A172 (cell line): ENCODE measurements around the gene ZNF90. TPM values are rescaled to one million over a fixed set of nuclear protein-coding genes. Genes with fewer than 3 reads are reported as not detected.
A peak's percentile ranks its signal among the peaks of the same experiment; 100 is the strongest.
"Not testable (repeated sequence)": the region's sequence is repeated elsewhere in the genome, so short reads cannot be mapped to it uniquely, and the experiment has no call there.

Experiments used
- DNase-seq: peaks from one replicate; pipeline ENCODE4 v3.0.0-alpha.2; 2015; ENCODE audit warnings: low spot score
- total RNA-seq: library from RNA; depleted of rRNA; stranded (reverse); fragments of >200 nt; shearing (Covaris generic); gene quantifications from 2 replicates; pipeline ENCODE4 v1.2.3, GENCODE V29; 2014; rRNA removed

Gene ZNF90
- 0.31 and 0.72 TPM in 2 replicates for total RNA-seq

- peak; percentile 48 for DNase-seq
Observed at GRCh38 chr19:20077791-20078463, at the start of gene ZNF90. Gene ZNF90, plus strand, starts transcription at chr19:20078000. Its CDS starts 133 bp downstream, at chr19:20078133.

DNA sequence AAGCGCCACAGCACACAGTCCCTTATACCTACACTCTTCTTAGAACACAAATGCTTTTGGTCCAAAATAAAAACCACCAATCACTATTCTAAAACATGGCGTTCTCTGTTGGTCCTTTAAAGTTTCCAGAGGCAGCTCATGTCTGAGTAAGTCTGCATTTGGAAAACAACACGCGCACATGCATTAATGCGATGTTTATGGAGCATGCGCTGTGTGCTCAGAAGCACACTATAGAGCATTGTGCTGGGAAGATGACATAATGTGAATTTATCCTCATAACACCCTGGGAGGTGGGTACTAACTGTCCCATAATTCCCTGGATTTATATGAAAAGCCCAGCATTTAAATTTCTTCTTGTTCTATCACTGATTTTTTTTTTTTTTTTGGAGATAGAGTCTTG is 49.2 kb upstream of the ZNF90 start:
- DNase-seq: no peak

- DNase-seq: no peak
Observed at GRCh38 chr19:20035935-20036334, 41.9 kb upstream of the ZNF90 start.

DNA sequence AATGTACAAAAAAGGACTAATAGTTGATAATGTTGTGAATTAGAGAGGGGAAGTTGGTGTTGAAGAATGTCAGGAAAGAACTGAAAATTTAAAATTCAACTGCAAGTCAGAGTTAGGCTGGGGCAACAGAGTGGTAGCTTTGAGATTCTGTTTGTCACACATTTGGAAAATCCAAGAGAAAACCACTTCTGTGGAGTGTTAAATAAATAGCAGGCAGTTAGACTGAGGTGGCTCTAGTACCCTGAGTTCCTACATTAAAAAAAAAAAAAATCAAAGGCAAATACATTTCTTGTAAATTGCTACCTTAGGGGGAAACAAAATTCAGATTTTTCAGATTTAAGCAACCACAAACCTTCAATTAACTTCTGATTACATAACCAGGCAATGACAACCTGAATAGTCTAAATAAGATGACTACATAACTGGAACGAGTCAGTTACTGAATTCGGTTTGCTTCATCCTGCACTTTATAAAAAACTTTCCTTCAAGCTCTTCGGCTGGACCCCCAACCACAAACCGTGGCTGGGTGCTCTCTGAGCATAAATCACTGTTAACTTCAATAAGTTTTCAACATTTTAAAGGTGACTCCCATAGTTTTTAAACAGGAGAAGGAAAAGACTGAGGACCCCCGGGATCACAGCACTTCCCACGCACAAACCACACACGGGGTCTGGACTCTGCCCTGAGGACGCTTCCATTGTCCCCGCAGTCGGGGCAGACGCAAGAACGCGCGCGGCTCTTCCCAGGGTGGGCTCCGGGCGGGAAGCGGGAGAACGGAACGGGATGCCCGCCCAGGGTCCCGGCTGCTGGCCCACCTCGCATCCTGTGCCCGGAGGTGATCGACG is 39.2 kb upstream of the ZNF90 start:
- DNase-seq: no peak

- DNase-seq: peak; percentile 83
Observed at GRCh38 chr19:20039203-20039723, 38.5 kb upstream of the ZNF90 start, which contains the start of gene ZNF682. Gene ZNF682, minus strand, starts transcription at chr19:20039505. Its CDS starts 160 bp downstream, at chr19:20039345.

- DNase-seq: no peak
Observed at GRCh38 chr19:20044663-20045062, 33.1 kb upstream of the ZNF90 start.

DNA sequence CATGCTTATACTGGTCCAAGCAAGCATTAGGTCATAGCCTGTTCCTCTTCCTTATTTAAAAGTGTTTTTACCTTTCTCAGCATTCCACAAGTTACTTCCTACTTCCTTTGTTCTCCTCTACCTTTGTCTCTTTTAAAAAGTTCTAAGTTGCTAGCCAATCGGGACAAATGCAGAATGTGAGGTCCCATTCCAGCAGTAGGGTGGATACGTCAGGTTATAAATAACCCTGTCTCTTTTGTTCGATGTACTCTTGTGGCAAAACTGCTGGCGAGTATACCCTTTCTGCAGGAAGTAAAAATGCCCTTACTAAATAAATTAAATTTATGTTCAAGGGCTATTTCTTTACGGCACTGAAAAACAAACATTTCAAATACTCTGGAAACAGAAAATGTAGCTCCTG is 32.1 kb upstream of the ZNF90 start:
- DNase-seq: not testable (repeated sequence)

- no peak for DNase-seq
Observed at GRCh38 chr19:20051841-20052768, 25.7 kb upstream of the ZNF90 start.

- not testable (repeated sequence) for DNase-seq
Observed at GRCh38 chr19:20058738-20059137, 19.1 kb upstream of the ZNF90 start.

DNA sequence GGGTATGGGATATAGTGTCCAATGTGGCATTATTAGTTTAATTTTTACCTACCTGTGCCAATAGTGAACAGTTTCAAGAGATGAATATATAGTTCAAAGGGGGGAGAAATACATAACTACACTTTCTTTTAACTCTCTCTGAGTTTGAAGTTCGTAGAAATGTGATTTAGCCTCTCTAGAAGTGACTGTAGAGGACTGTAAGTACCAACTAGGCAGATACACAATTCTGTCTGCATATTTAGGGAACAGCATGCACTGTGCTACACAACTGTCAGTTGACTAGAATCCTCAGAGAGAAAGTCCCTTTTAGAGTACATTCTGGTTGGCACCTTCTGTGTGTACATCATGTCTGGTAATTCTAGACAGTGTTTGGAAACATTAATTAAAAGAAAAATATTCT is 17.5 kb upstream of the ZNF90 start:
- DNase-seq: no peak

DNA sequence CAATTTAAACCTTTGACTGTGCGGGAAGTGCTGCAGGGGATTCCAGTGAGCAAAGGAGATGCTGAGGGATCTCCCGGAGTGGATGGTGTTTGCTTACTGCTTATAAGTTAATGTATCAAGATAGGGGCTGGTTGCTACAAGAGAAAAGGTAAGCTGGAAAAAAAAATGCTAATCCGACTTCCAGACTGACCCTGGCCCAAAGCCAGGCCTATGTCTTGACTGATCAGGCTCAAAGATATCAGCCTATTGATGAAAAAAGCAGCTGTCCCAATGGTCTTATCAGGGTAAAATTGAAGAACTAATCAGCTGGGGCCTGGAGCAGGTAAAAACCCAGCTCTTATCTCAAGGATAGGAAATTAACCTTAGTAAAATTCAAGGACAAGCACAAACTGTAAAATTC is 10.9 kb upstream of the ZNF90 start:
- no peak for DNase-seq

GRCh38 chr19:20067943-20068342 is 9.9 kb upstream of the ZNF90 start:
- no peak for DNase-seq

DNA sequence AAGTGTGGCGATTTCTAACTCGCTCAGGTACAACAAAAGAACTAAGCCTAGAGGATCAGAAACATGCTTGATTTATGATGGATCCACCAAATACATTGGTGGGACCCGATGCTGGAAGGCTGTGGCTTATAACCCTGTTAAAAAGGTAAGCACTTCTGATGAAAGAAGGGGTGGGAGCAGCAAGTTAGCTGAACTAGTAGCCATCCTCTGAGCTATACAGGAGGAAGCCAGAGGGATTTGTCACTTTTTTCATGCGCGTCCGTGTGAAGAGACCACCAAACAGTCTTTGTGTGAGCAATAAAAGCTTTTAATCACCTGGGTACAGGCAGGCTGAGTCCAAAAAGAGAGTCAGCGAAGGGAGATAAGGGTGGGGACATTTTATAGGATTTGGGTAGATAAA is 9.2 kb upstream of the ZNF90 start:
- DNase-seq: not testable (repeated sequence)

DNA sequence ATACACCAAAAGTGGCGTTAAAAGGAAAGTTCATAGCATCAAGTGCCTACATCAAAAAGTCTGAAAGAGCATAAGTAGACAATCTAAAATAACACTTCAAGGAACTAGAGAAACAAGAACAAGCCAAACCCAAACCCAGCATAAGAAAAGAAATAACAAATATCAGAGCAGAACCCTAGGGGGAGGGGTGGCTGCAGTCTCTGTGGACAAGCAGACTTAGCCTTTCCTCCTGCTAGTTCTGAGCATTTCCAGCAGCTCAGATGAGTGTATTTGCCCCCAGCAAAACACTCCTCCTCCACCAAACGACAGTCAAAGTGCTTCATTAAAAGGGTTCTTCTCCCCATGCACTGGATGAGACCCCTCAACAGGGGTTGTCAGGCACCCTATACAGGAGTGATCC is 7.1 kb upstream of the ZNF90 start:
- no peak for DNase-seq

DNA sequence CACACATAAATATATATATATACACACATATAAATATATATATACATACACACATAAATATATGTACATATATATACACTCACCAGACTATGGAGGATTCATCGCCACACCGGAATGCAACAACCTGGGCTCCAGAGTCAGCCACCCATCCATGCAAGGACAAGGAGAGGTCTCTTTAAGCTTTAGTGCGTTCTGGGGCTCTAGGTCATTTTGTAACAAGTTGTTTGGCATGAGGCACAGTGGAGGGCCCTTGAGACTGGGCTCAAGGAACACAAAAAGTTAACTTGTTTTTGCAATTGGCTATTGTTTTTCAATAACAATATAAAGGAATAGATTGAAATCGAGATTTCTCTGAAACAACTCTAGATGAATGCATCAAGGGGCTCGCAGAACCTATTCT is 4.9 kb upstream of the ZNF90 start:
- DNase-seq: no peak

DNA sequence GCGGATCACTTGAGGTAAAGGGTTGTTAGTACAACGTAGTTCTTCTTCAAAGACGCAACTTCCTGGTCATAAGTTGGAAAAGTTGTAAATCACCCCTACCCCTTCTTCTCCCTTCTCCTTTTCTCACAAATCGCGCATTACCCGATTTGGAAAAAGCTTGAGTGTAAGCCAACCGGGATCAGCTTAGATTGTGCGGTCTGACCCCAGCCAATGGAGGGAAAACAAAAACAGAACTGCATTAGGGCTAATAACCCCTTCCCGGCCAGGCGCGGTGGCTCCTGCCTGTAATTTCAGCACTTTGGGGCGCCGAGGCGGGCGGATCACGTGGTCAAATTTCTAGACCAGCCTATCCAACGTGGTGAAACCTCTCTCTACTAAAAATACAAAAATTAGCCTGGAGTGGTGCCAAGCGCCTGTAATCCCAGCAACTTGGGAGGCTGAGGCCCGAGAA is 806 bp downstream of the ZNF90 start:
- no peak for DNase-seq

DNA sequence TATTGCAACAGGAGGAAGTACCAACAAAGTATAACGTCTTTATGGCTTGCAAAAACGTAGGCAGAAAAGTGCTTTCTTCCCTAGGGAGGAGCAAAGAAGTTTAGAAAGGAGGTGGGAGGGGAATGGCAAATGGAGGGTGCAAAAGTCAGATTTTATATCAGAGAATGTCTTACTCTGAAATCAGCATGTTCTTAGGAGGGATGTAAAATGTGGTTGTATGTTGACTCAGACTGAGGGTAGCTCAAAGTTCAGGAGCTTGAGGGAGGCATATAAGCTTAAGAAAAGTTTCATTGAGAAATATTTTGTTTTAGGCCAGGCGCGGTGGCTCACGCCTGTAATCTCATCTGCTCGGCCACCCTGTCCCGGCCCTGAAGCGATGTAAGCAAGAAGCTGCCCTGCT is 1.7 kb downstream of the ZNF90 start:
- no peak for DNase-seq

- DNase-seq: no peak
Observed at GRCh38 chr19:20080656-20081055, 2.9 kb downstream of the ZNF90 start.

- DNase-seq: not testable (repeated sequence)
Observed at GRCh38 chr19:20082232-20082833, 4.5 kb downstream of the ZNF90 start.

GRCh38 chr19:20082876-20083275 is 5.1 kb downstream of the ZNF90 start:
- DNase-seq: not testable (repeated sequence)

GRCh38 chr19:20102097-20102496 is 24.3 kb downstream of the ZNF90 start:
- no peak for DNase-seq
